NCI-H2171 treated with DMSO at 0.1 percent for 48 hours (cell line): ENCODE measurements around the gene ERN1.
"Not testable (repeated sequence)": the region's sequence is repeated elsewhere in the genome, so short reads cannot be mapped to it uniquely, and the experiment has no call there.

Source experiments
- DNase-seq: peaks from one replicate; lab custom pipeline; 2025; lab: John Stamatoyannopoulos, UW

The ERN1 gene

DNA sequence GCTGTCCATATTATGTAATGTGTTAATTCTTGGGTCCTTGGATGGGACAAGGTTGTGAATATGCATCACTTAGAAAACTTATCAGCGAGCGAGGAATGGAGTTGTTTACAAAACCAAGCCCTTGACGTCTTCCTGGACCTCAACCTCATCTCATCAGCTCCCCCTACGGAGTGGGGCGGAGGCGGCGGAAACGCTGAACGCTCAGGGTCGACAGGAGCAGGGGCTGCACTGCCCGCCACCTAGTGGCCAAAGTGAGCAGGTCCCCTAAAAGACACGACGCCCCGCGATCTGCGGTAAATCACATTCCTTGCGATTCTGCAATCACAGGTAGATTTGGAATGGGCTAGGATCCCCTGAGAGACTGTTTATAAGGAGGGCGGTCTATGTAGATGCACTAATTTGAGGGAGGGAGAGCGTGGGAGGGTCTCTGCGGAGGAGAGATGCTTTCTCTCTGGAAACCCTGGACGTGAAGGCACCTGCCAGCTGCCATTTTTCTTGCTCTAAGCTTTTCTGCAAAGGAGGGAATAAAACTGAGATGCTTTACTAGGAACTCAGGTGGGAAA, 104.1 kb downstream of the ERN1 start:
- DNase-seq, result peak; percentile 71

- no peak for DNase-seq
Observed at GRCh38 chr17:64024781-64025731, 104.9 kb downstream of the ERN1 start.

DNA sequence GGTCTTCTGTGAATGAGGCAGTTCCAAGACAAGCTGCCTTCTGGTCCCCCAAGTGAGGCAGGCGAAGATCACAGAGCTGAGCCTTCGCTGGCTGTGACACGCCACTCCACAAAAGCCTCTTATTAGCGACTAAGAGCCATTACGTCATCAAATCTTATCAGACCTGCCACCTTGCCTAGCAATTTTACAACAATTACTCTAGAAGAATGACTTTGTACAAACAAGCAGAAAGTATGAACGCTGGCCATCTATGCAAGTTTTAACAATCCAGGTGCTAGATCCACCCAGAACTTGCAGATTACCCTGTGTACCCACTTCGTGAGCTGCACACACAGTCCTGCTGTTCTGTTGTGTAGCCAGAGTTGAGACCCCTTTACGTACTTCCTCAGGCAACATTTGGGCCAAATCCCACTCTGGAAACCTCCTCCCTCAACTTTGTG, 105.7 kb downstream of the ERN1 start:
- DNase-seq, result no peak

GRCh38 chr17:64022611-64023063, 107.3 kb downstream of the ERN1 start:
- DNase-seq, result no peak

DNA sequence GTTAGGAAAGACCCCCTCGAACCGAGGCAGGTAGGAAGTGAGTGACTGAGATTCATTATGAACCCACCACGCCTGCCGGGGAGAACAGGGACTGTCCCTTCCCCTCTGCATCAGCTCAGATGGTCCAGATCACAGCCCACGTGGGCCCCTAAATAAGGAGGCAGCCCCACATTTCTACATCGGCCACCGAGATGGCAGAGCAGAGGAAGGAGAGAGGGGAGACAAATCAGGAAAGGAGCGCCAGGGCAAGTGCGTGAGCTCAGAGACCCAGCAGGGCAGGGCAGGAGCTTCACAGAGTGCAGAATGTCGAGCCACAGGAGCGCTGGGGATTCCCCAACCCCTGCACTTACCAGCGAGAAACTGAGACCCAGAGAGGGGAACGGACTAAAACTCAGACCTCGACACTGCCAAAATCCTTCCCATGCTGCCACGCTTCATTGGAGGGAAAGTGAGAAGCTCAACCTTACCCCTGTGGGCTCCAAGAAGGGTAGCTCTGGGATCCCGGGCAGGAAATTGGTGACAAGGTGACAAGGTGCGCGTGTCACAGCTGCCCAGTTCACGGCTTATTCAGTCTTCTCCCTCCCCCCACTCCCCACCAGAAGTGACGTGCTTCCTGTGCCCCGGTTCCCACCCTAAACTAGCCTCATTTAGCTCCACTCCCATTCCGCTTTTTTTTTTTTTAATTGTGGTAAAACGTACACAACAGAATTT, 109.7 kb downstream of the ERN1 start, which contains the start of gene ICAM2:
ICAM2 (minus strand) TSS at position 578 of the 711 bp plus-strand sequence. CDS start 13,942 bp downstream, outside the sequence.
- DNase-seq, result no peak

GRCh38 chr17:64019551-64019961, 110.4 kb downstream of the ERN1 start:
- not testable (repeated sequence) for DNase-seq

GRCh38 chr17:64017381-64017980, 112.5 kb downstream of the ERN1 start:
- DNase-seq, result no peak

GRCh38 chr17:64016974-64017373, 113.0 kb downstream of the ERN1 start:
- DNase-seq, result no peak

DNA sequence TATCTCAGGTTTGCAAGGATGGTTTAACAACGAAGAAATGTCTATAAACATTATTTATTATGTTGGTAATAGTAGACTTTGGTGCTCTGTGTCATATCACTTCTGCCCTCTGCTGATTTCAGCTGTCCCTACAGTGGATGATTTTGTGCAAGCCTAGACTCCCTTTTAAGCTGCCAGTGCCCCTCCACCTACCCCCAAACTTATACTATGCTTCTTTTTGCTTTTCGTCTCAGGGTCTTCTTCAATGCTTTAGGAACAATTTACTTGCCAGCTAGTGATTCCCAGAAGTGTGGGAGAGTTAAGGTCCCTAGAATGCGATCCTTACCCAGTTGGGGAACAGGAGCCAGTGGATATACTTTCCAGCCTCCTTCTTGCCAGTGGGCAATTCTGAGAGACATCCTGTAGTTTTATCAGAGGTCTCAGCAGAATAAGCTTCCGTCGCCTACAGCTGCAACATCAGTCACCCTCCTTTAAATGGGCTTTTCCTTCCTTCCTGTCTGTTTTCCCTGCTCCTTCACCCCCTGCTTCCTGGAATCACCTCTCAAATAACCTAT, 113.6 kb downstream of the ERN1 start:
- DNase-seq, result no peak

GRCh38 chr17:64015447-64015846, 114.5 kb downstream of the ERN1 start:
- no peak for DNase-seq

GRCh38 chr17:64009571-64010402, 120.2 kb downstream of the ERN1 start:
- no peak for DNase-seq

GRCh38 chr17:64008830-64009229, 121.1 kb downstream of the ERN1 start:
- no peak for DNase-seq

DNA sequence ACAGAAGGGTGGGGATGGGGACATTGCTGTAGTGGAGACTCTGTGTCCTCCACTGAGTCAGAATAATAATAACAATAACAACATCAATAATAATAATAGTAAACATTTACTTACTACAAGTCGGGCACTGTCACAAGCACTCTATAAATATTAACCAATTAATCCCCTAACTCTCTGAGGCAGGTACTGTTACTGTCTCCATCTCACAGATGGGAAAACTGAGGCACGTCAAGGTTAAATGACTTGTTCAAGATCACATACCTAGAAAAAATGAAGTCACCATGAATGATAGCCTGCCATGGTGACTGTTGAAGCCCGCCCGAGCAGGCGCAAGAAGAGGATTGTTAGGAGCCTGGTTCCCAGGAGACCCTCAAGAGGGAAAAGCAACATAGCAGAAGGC, 121.6 kb downstream of the ERN1 start:
- DNase-seq, result no peak

DNA sequence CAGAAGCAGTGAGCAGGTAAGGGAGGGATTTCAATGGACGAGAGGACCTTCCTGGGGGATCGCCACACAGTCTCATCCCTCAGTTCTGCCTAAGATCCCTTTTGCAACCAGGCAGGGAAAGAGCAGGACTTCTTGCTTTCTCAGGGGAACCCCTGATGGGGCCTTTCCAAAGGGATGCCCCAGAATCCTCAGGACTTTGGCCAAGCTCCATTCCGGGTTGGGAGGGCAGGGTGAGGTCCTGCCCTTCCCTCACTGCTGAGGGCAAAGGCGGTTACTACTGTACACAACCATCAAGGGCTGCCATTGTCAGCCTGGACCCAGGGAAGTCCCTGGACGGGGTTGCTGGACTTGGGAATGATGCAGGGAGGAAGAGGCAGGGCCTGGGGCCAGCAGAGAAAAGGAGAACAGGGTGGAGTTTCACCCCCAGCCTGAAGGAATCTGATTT, 122.1 kb downstream of the ERN1 start:
- DNase-seq, result no peak

DNA sequence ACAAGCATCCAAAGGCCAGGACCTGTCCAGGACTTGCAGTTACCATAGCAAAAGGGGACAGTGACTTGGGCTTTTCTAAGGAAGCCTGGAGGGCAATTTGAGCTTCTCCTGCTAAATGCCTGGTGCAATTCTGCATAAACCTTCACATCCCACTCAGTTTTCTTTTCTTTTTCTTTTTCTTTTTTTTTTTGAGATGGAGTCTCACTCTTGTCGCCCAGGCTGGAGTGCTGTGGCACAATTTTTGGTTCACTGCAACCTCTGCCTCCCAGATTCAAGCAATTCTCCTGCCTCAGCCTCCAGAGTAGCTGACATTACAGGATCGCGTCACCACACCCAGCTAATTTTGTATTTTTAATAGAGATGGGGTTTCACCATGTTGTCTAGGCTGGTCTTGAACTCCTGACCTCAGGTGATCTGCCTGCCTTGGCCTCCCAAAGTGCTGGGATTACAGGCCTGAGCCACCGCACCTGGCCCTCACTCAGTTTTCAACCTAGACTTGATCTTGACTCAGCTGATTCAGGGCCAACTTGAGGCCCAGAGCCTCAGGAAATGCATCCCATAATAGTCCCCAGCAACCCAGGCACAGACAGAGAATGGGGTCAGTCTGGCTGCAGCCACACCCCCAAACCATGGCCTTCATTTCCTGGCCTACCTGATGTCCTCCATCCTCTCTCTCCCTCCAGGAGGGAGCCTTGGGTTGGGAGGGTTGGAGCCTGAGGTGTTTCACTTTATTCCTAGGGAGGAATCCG, 122.7 kb downstream of the ERN1 start:
- DNase-seq, result not testable (repeated sequence)

DNA sequence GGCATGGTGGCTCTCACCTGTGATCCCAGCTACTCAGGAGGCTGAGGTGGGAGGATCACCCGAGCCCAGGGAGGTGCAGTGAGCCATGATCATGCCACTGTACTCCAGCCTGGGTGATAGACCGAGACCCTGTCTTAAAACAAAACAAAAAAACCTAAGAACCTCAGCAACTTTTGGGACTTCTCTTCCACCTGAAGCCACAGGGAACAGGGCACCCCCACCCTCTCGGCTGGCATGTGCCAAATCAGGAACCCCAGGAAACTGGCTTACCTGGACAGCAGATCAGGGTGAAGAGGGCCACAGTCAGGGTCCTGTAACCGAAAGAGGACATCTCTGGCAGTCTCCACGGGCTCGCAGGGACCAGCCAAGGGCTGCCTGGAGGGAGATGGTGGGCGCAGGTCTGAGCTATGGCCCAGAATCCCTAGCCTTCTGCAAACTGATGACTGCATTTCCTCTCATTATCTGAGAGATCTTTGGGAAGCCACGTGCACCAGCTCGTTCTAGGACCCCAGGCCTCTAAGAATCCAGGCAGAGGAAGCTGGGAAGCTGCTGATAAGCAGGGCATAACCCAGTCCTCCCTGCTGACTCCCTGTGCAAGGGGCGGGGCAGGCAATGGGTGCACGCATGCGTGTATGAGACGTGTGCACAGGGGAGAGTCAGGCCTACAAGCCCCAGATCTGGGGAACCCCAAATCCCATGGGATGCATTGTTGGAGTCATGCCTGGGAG, 123.4 kb downstream of the ERN1 start:
- no peak for DNase-seq

DNA sequence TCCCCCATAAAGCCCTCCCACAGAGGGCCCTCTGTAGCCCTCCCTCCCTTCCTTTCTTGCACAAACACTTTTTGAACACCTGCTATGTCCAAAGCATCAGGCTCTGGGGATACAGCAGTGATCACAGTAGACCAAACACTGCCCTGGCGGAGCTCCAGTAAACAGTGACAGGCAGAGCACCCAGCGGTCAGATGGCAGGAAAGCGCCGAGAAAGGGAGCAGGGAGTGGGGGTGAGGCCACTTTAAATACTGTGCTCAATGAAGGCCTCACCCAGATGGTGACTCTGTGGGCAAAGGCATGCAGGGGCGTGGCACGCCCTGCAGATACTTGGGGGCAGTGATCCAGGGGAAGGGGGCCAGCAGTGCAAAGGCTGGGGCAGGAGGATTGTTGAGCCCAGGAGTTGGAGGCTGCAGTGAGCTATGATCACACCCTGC, 124.2 kb downstream of the ERN1 start:
- peak; percentile 58 for DNase-seq

DNA sequence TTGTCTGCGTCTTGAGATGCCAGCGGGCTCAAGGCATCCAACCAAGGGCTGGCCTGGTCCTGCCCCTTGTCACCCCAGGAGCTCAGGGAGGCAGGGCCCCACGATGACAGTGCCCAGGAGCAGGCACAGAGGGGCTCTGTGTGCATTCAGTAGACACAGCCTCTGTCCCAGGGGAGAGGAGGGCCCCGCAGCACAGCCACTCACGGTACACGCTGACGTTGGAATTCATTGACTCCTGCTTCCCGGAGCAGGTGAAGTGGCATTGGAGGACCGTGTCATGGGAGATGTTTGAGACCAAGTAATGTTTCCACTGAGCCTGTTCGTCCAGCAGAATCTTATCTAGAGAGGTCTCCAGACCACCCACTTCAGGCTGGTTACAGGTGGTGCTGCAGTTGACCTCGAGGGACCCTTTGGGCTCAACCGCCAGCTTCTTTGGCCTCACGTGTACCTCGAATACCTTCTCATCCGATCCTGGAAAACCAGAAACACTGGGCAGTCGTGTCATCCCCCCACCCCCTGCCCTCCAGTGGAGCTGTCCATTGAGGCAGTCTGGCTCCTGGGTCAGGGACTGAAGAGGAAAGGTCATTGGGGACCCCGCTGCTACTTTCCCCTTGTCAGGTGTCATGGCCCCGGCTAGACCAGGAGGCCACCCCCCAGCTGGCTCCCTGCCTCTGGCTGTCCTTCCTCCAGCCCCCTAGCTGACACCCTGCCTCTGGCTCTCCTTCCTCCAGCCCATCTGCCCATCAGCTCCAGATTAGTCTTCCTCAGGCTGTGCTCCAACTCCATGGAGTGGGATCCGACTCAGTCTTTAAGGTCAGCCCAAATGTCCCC, 124.8 kb downstream of the ERN1 start:
- DNase-seq, result no peak
